Osteocyte (in vitro differentiated cells): ENCODE data around the gene PCCA. TPM values are rescaled to one million over a fixed set of nuclear protein-coding genes. Genes with fewer than 3 reads are reported as not detected.

Experiments used
- DNase-seq: peaks from one replicate; pipeline ENCODE4 v3.0.0; 2021; ENCODE audit warnings: mixed read lengths; ENCODE audit not compliant: unreplicated experiment; ENCODE audit errors: extremely low spot score
- H3K27ac Mint-ChIP-seq: one replicate; pipeline ENCODE4 v1.8.0; 2021; ENCODE audit warnings: mild to moderate bottlenecking, mixed read lengths; ENCODE audit not compliant: unreplicated experiment
- H3K27me3 Mint-ChIP-seq: one replicate; pipeline ENCODE4 v1.8.0; 2021; ENCODE audit warnings: mixed read lengths; ENCODE audit not compliant: unreplicated experiment
- H3K36me3 Mint-ChIP-seq: one replicate; pipeline ENCODE4 v1.8.0; 2021; ENCODE audit warnings: mixed read lengths; ENCODE audit not compliant: unreplicated experiment
- H3K4me1 Mint-ChIP-seq: one replicate; pipeline ENCODE4 v1.8.0; 2021; ENCODE audit warnings: mixed read lengths; ENCODE audit not compliant: unreplicated experiment
- H3K4me3 Mint-ChIP-seq: one replicate; pipeline ENCODE4 v1.8.0; 2021; ENCODE audit warnings: mild to moderate bottlenecking, moderate library complexity, mixed read lengths; ENCODE audit not compliant: unreplicated experiment
- H3K9me3 Mint-ChIP-seq: one replicate; pipeline ENCODE4 v1.8.0; 2021; ENCODE audit warnings: mixed read lengths; ENCODE audit not compliant: unreplicated experiment
- total RNA-seq: library from RNA; stranded (reverse); gene quantifications from 2 replicates; pipeline ENCODE4 v1.2.1, GENCODE V29; 2021
- TF ChIP-seq, protein P1 (sequence below): fragments of 200-600 bp; sonication (generic); IDR thresholded peaks from 2 replicates; pipeline ENCODE4 v1.5.0; 2021; ENCODE audit warnings: antibody characterized with exemption, mild to moderate bottlenecking, moderate library complexity

Gene PCCA
- total RNA-seq, 1 donor from 2014 or later, result 33.7 TPM

- no peak for DNase-seq
- peak overlapping the region; percentile 26 for H3K4me3 Mint-ChIP-seq
- H3K36me3 Mint-ChIP-seq, result peaks cover 10% of the 10 kb centered on the region
Observed at GRCh38 chr13:100235311-100235901, 146.5 kb downstream of the PCCA start.

DNA sequence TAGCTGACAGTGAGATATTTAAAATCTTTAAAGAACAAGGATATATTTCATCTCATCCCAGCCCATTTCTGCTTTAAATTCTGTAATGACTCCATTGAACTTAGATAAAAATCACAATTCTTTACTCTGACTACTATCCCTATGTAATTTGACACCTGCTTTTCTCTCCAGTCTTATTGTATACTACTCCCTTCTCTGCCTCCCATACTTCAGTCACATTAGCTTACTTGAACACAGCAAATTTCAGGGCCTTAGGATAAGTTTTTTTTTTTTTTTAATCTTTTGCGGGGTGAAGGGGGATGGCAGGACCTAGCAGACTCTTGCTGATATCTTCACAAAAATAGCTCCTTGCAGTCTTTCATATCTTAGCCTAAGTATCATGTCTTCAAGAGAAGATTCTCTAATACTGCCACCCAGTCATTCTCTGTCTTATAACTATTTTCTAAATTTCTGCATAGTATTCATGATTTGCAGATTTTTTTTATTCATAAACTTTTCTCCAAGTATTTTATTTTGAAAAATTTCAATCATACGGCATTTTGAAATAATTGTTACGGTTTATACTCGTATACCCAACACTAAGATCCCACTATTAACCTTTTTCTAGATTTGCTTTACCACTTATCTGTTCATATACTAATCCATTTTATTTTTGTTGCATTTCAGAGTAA, 151.4 kb downstream of the PCCA start:
- Mint-ChIP-seq H3K4me1 (peaks cover 21% of the 10 kb centered on the region), H3K4me3 (no peak overlapping the region), H3K27me3 (no peaks in the 10 kb centered on the region), H3K36me3 (peaks cover 13% of the 10 kb centered on the region), H3K9me3 (peaks cover 4% of the 10 kb centered on the region), H3K27ac (no peak overlapping the region)
- no peak for DNase-seq
- TF ChIP-seq, protein P1, sequence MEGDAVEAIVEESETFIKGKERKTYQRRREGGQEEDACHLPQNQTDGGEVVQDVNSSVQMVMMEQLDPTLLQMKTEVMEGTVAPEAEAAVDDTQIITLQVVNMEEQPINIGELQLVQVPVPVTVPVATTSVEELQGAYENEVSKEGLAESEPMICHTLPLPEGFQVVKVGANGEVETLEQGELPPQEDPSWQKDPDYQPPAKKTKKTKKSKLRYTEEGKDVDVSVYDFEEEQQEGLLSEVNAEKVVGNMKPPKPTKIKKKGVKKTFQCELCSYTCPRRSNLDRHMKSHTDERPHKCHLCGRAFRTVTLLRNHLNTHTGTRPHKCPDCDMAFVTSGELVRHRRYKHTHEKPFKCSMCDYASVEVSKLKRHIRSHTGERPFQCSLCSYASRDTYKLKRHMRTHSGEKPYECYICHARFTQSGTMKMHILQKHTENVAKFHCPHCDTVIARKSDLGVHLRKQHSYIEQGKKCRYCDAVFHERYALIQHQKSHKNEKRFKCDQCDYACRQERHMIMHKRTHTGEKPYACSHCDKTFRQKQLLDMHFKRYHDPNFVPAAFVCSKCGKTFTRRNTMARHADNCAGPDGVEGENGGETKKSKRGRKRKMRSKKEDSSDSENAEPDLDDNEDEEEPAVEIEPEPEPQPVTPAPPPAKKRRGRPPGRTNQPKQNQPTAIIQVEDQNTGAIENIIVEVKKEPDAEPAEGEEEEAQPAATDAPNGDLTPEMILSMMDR, result no peak

More at GRCh38 chr13:100235311-100235901, 146.5 kb downstream of the PCCA start:
- TF ChIP-seq, protein P1, result peak; percentile 77
- no peaks in the 10 kb centered on the region for H3K27me3 Mint-ChIP-seq
- peak overlapping the region; percentile 50 for H3K27ac Mint-ChIP-seq
- H3K9me3 Mint-ChIP-seq, result peaks cover 4% of the 10 kb centered on the region
- peaks cover 24% of the 10 kb centered on the region for H3K4me1 Mint-ChIP-seq

DNA sequence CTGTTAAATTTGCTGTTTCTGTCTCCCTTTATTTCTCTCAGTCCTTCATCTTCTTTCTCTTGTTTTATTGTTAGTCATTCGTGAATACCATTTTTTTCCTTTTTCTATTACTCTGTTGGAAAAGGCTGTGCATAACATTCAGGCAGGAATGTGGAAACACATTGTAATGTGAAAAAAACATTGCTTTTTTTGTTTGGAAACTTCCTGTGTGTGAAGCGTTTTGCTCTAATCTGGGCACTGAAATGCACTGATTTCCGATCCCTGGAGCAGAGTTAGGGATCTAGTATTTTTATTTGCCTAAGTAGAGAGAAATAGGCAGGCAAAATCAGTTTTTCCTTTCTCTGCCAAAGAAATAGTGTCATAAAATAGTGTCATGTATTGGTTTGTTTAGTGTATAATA, 155.5 kb downstream of the PCCA start:
- TF ChIP-seq, protein P1, result no peak
- Mint-ChIP-seq H3K36me3 (peaks cover 14% of the 10 kb centered on the region), H3K27ac (peak overlapping the region; percentile 67), H3K4me1 (peaks cover 12% of the 10 kb centered on the region), H3K9me3 (peaks cover 13% of the 10 kb centered on the region), H3K27me3 (no peaks in the 10 kb centered on the region), H3K4me3 (peak overlapping the region; percentile 1)
- no peak for DNase-seq

DNA sequence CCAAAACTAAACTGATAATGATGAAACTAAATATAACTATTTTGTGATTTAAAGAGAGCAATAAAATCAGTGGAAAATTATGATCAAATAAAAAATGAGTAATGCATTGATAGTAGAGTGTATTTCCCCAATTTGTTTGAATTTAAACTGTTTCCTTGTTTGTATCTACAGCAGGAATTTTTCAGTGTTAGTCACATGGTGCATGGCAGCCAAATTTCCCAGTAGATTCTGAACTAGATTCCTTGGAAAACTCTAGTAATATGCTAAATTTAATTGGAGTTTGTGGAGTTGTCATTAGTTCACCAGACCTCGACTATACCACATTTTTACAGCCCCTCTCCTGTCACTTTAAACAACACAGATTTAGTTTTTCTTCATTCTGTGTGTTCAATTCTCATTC, 156.2 kb downstream of the PCCA start:
- TF ChIP-seq, protein P1, result no peak
- Mint-ChIP-seq H3K27me3 (no peaks in the 10 kb centered on the region), H3K4me1 (peaks cover 12% of the 10 kb centered on the region), H3K36me3 (peaks cover 19% of the 10 kb centered on the region), H3K27ac (no peak overlapping the region), H3K4me3 (no peak overlapping the region), H3K9me3 (peaks cover 18% of the 10 kb centered on the region)
- DNase-seq, result no peak

- Mint-ChIP-seq H3K27ac (no peak overlapping the region), H3K9me3 (peaks cover 18% of the 10 kb centered on the region), H3K36me3 (peaks cover 24% of the 10 kb centered on the region), H3K27me3 (no peaks in the 10 kb centered on the region), H3K4me1 (peaks cover 12% of the 10 kb centered on the region), H3K4me3 (no peak overlapping the region)
- DNase-seq, result no peak
- TF ChIP-seq, protein P1, result no peak
Observed at GRCh38 chr13:100247937-100248336, 159.0 kb downstream of the PCCA start.
